Upper lobe of left lung (tissue), 6 donors: ENCODE measurements around the gene ZNF775. TPM values are rescaled to one million over a fixed set of nuclear protein-coding genes. Genes with fewer than 3 reads are reported as not detected.

Source experiments
- ATAC-seq, 2 donors: fragments of 200-7000 bp; cut with Tn5 transposase; one replicate each; pipeline ENCODE4 v1.9.1; 2022; ENCODE audit warnings: mild to moderate bottlenecking in 2 of 2, moderate library complexity in 2 of 2; ENCODE audit not compliant: low FRiP score in 2 of 2
- DNase-seq, 2 donors: peaks; one replicate each; pipeline ENCODE4 v3.0.0-alpha.2; 2019 to 2020
- H3K27ac ChIP-seq, 4 donors: fragments of 200-600 bp; sonication (generic); one replicate each; pipeline ENCODE4 v1.5.1; 2016 to 2019
- H3K27me3 ChIP-seq, 4 donors: fragments of 200-600 bp; sonication (generic); one replicate each; pipeline ENCODE4 v1.5.1; 2017 to 2019
- H3K36me3 ChIP-seq, 4 donors: fragments of 200-600 bp; sonication (generic); one replicate each; pipeline ENCODE4 v1.5.1; 2016 to 2019
- H3K4me1 ChIP-seq, 4 donors: fragments of 200-600 bp; sonication (generic); one replicate each; pipeline ENCODE4 v1.5.1; 2018 to 2019
- H3K4me3 ChIP-seq, 4 donors: fragments of 200-600 bp; sonication (generic); one replicate each; pipeline ENCODE4 v1.5.1; 2017 to 2019; ENCODE audit warnings: mild to moderate bottlenecking in 2 of 4, moderate library complexity in 1 of 4
- H3K9me3 ChIP-seq, 4 donors: fragments of 200-600 bp; sonication (generic); one replicate each; pipeline ENCODE4 v1.5.1; 2018 to 2019
- CTCF ChIP-seq, 6 experiments: fragments of 450-650 bp in 4 of 6; fragments of 200-600 bp in 2 of 6; sonication (generic) in 2 of 6; IDR thresholded peaks; one replicate each; pipeline ENCODE4 v1.5.1; 2016 to 2019; ENCODE audit warnings: antibody characterized with exemption in 6 of 6
- EP300 ChIP-seq, 4 donors: sonication (generic); formaldehyde crosslinking; IDR thresholded peaks; one replicate each; pipeline ENCODE4 v1.5.1; 2017; ENCODE audit warnings: antibody characterized with exemption in 4 of 4, control low read depth in 2 of 4
- POLR2A ChIP-seq, 4 donors: fragments of 450-650 bp; IDR thresholded peaks; one replicate each; pipeline ENCODE4 v1.5.1; 2016 to 2017; ENCODE audit warnings: antibody characterized with exemption in 4 of 4, mild to moderate bottlenecking in 2 of 4
- POLR2AphosphoS5 ChIP-seq, 2 donors: sonication (generic); formaldehyde crosslinking; IDR thresholded peaks; one replicate each; pipeline ENCODE4 v1.5.1; 2017; ENCODE audit warnings: antibody characterized with exemption in 2 of 2
- WGBS, 2 donors: methylation state at CpG; one replicate each; pipeline ENCODE4 v1.1.5; 2017 to 2018; 5-methylcytosine and 5-hydroxymethylcytosine counted together
- total RNA-seq, 6 donors: library from RNA; depleted of rRNA in 4 of 6; stranded (reverse); fragments of >200 nt in 4 of 6; gene quantifications; one replicate each; pipeline versions ENCODE4 v1.1.0 to v1.2.1, GENCODE V29; 2016 to 2021
- donor health status: DM: no; HTN: no; CAD: no; lungs with moderate emphysema.
- donor health status: DM: no; HTN: yes; CAD: no; lungs with severe emphysema.

ZNF775 gene
- total RNA-seq, 6 donors from 2014 or later = 3.0 to 6.5 (median 5.5) TPM

- Histone ChIP-seq H3K27me3 (no peaks in the 10 kb centered on the region), H3K4me1 (peaks cover 18 to 50% (median 24%) of the 10 kb centered on the region in 4 donors), H3K9me3 (no peaks in the 10 kb centered on the region), H3K36me3 (peaks cover 6 to 36% (median 31%) of the 10 kb centered on the region in 4 donors), H3K4me3 (no peak overlapping the region), H3K27ac (peak overlapping the region in 1 of 4 donors; percentile 32)
- TF ChIP-seq EP300 (IDR thresholded peaks at IDR 0.05) (no peak), POLR2AphosphoS5 (IDR thresholded peaks at IDR 0.05) (no peak), CTCF (IDR thresholded peaks at IDR 0.05) (no peak), POLR2A (IDR thresholded peaks at IDR 0.05) (no peak)
- DNase-seq = no peak
- WGBS, 2 donors = 82 to 84% methylated on average over 10 of the region's 10 CpGs
- ATAC-seq = no peak
These were observed 3.2 kb upstream of the ZNF775 start for GRCh38 chr7:150375662-150376521.

DNA sequence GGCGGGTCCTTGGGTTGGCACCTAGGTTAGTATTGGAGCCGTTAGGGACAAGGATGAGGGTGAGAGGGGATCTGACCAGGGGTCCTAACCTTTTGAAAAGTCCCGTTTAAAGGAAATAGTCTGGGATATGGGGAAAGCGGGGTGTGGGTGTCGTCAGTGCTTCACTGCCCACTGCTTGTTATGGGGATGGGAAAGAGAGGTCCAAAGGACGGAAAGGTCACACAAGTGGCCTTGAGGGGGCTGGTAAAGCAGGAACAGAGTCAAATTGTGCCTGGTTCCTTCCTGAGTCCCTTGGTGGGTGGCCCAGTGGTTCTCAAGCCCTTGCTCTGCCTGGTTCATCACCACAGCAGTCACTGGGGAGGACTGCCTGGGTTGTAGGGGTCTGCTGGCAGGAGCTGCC lies 2.6 kb upstream of the ZNF775 start:
- Histone ChIP-seq H3K36me3 (peaks cover 6 to 29% (median 24%) of the 10 kb centered on the region in 4 donors), H3K4me1 (peaks cover 18 to 45% (median 24%) of the 10 kb centered on the region in 4 donors), H3K9me3 (no peaks in the 10 kb centered on the region), H3K27me3 (no peaks in the 10 kb centered on the region), H3K4me3 (no peak overlapping the region), H3K27ac (peak overlapping the region in 2 of 4 donors; percentile 32 to 97)
- TF ChIP-seq EP300 (IDR thresholded peaks at IDR 0.05) = no peak
- TF ChIP-seq POLR2AphosphoS5 (IDR thresholded peaks at IDR 0.05) = no peak
- no peak for TF ChIP-seq POLR2A (IDR thresholded peaks at IDR 0.05)
- TF ChIP-seq CTCF (IDR thresholded peaks at IDR 0.05) = no peak
- ATAC-seq (no peak), DNase-seq (no peak)
- 83 to 84% methylated on average over 6 of the region's 6 CpGs for WGBS, 2 donors

DNA sequence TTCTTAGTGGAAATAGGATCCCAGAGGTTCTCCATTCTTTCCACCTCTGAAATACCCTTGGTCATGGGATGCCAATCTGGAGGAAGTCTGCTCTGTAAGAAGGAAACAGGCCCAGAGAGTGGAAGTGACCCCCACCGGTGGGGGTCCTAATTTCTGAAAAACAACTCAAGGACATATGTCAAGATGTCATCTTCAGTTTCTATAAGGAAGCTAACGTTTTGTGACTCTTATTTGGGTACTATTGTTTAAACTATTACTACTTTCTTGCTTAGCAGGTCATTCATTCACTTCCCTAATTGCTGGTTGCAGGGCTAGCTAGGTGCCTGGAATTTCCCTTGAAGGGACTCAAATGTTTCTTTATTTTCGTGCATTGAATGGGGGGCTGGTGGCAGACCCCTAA lies 1.9 kb upstream of the ZNF775 start:
- no peak for ATAC-seq
- Histone ChIP-seq H3K4me1 (peaks cover 18 to 45% (median 24%) of the 10 kb centered on the region in 4 donors), H3K27ac (peak overlapping the region in 3 of 4 donors; percentile 16 to 97 (median 94)), H3K9me3 (no peaks in the 10 kb centered on the region), H3K36me3 (peaks cover 1 to 23% (median 18%) of the 10 kb centered on the region in 4 donors), H3K27me3 (no peaks in the 10 kb centered on the region), H3K4me3 (no peak overlapping the region)
- WGBS, 2 donors = 27 to 35% methylated on average over 3 of the region's 3 CpGs
- TF ChIP-seq CTCF (IDR thresholded peaks at IDR 0.05) = no peak
- no peak for TF ChIP-seq POLR2AphosphoS5 (IDR thresholded peaks at IDR 0.05)
- no peak for TF ChIP-seq POLR2A (IDR thresholded peaks at IDR 0.05)
- no peak for TF ChIP-seq EP300 (IDR thresholded peaks at IDR 0.05)
- no peak for DNase-seq

- WGBS, 2 donors = 49 to 54% methylated on average over 4 of the region's 4 CpGs
- TF ChIP-seq POLR2AphosphoS5 (IDR thresholded peaks at IDR 0.05) = no peak
- H3K4me3 ChIP-seq = no peak overlapping the region
- H3K4me1 ChIP-seq = peaks cover 18 to 41% (median 24%) of the 10 kb centered on the region in 4 donors
- H3K9me3 ChIP-seq = no peaks in the 10 kb centered on the region
- H3K36me3 ChIP-seq = peaks cover 0 to 19% (median 14%) of the 10 kb centered on the region in 4 donors
- ATAC-seq (no peak), DNase-seq (no peak)
- H3K27me3 ChIP-seq = no peaks in the 10 kb centered on the region
- H3K27ac ChIP-seq = peak overlapping the region; percentile 86 to 97 (median 92)
These were observed 1.5 kb upstream of the ZNF775 start for GRCh38 chr7:150377635-150378034.

GRCh38 chr7:150378115-150378852 lies 846 bp upstream of the ZNF775 start:
- Histone ChIP-seq H3K36me3 (peaks cover 0 to 12% (median 8%) of the 10 kb centered on the region in 4 donors), H3K27ac (peak overlapping the region; percentile 86 to 97 (median 92)), H3K9me3 (no peaks in the 10 kb centered on the region), H3K27me3 (no peaks in the 10 kb centered on the region), H3K4me3 (peak overlapping the region; percentile 55 to 98 (median 92)), H3K4me1 (peaks cover 17 to 39% (median 24%) of the 10 kb centered on the region in 4 donors)
- 5 to 9% methylated on average over 13 to 32 of the region's 32 CpGs for WGBS, 2 donors
- ATAC-seq (peak in 1 of 2 donors; percentile 41), DNase-seq (peak in 1 of 2 donors; percentile 63)
- TF ChIP-seq EP300 (IDR thresholded peaks at IDR 0.05) = no peak
- peak in 1 of 2 donors; percentile 6 for TF ChIP-seq POLR2AphosphoS5 (IDR thresholded peaks at IDR 0.05)
